NCI-H128 (cell line): ENCODE results near the gene ENPP7.

Experiments used
- DNase-seq: peaks from one replicate; lab custom pipeline; 2025; ENCODE audit not compliant: unreplicated experiment; lab: John Stamatoyannopoulos, UW

ENPP7 gene

GRCh38 chr17:79730437-79730768 lies 340 bp upstream of the ENPP7 start:
- DNase-seq: no peak

GRCh38 chr17:79732254-79732653 lies 1.5 kb downstream of the ENPP7 start:
- no peak for DNase-seq

- DNase-seq: no peak
These were observed 2.3 kb downstream of the ENPP7 start for GRCh38 chr17:79732804-79733691.

DNA sequence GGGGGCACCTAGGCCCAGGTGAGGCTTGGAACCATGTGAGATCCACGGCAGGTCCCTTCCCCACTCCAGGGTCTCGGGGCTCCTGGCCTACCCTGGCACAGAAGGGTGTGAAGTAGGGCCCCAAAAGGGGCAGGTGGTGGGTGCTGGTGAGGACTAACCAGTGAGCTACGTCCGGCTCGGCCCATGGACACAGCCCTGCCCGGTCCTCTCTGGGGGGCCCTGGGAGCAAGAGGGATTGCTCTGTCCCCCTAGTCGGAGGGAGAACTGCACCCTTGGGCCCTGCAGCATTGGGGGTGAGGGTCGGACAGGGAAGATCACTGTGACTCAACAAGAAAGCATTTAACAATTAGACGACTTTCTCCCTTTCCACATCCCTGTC lies 2.9 kb downstream of the ENPP7 start:
- DNase-seq: no peak

GRCh38 chr17:79735096-79735495 lies 4.4 kb downstream of the ENPP7 start:
- no peak for DNase-seq

DNA sequence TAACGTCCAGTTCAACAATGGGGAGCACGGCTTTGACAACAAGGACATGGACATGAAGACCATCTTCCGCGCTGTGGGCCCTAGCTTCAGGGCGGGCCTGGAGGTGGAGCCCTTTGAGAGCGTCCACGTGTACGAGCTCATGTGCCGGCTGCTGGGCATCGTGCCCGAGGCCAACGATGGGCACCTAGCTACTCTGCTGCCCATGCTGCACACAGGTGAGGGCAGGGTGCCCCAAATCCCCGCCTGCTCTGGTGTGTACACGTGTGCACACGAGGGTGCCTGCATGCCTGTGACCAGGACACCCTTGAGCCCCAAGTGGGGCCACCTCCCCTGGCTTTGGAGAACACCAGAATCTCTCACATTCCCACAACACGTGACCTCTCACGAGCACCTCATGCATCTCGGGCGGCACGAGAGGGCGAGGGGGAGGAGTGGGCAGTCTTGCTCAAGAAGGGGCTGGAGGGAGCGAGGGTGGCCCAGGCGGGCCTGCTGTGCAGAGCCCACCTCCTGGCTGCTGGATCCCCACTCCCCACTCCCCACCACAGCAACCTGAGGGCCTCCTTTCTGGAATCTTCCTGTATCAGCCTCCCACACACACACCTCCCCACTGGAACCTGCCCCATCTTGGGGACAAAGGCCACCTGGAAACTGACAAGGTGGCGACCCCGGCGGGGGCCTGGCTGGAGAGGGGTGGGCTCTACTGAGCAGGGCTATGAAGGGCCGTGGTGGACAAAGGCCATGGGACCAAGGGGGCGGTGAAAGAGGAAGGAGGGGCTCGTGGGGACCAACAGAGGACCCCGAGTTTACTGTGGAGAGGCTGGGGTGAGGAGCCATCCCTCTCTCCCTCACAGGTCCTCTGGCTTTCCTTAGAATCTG lies 6.5 kb downstream of the ENPP7 start:
- no peak for DNase-seq

GRCh38 chr17:79737922-79738578 lies 7.3 kb downstream of the ENPP7 start:
- DNase-seq: no peak

DNA sequence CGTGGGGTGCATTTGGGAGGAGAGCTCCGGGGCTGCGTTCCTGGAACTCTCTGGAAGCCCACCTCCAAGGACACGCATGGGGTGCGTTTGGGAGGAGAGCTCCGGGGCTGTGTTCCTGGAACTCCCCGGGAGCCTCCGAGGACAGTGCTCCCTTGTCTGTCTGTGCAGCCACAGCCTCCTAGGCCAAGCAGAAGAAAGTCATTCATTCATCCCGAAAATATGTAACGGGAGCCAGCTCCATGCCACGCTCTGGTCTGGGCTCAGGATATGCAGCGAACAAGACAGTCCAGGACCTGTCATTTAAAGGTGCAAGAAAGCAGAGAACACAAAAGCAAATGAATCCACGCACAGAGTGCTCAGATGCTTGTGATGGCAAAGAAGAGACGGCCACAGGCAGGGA lies 7.9 kb downstream of the ENPP7 start:
- DNase-seq: no peak

- no peak for DNase-seq
These were observed 8.7 kb downstream of the ENPP7 start for GRCh38 chr17:79739148-79740062.

- no peak for DNase-seq
These were observed 9.7 kb downstream of the ENPP7 start for GRCh38 chr17:79740413-79740812.

DNA sequence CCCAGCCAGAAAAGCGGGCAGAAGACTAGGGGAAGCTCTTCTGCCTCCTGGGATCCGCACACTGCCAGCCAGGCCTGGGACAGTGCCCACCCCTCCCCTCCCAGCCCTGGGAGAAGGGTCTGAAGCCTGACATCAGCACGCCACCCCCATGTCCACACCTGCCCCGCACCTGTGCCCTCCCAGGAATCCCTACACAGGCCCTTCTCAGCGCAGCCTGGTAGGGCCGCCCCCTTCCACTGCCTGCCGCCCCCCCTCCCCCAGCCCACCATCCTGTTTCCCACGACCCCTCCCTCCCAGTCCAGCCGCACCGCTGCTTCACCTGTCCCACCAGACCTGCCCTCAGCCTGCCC lies 10.6 kb downstream of the ENPP7 start:
- DNase-seq: no peak

DNA sequence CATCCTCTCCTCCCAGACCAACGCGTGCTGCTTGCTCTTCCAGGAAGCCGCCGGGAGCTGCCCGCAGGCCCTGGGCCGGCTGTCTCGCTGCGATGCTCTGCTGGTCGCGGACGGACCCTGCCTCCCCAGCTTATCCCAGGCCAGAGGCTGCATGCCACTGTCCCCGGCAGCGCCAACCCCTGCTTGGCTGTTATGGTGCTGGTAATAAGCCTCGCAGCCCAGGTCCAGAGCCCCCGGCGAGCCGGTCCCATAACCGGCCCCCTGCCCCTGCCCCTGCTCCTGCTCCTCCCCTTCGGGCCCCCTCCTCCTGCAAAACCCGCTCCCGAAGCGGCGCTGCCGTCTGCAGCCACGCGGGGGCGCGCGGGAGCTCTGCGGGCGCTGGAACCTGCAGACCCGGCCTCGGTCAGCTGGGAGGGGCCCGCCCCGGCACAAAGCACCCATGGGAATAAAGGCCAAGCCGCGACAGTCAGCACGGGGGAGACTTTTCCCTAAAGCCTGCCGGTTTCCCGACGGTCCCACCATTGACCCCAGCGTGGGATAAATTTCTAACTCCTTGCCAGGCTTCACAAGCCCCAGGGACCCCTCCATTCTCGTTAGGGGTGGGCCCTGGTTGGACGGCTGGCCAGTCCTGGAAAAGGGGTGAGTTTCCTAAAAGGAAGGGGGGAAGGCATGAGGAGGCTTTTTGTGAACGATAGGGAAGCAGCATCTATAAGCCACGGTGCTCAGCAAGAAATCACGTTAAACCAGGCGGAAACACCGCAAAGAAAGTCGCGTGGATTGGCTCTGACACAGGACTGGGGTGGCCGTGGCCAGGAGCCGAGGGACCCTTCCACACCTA lies 11.2 kb downstream of the ENPP7 start:
- peak; percentile 33 for DNase-seq

GRCh38 chr17:79742589-79742918 lies 11.8 kb downstream of the ENPP7 start:
- no peak for DNase-seq

GRCh38 chr17:79742951-79743476 lies 12.3 kb downstream of the ENPP7 start:
- DNase-seq: no peak

GRCh38 chr17:79743614-79744013 lies 12.9 kb downstream of the ENPP7 start:
- no peak for DNase-seq

DNA sequence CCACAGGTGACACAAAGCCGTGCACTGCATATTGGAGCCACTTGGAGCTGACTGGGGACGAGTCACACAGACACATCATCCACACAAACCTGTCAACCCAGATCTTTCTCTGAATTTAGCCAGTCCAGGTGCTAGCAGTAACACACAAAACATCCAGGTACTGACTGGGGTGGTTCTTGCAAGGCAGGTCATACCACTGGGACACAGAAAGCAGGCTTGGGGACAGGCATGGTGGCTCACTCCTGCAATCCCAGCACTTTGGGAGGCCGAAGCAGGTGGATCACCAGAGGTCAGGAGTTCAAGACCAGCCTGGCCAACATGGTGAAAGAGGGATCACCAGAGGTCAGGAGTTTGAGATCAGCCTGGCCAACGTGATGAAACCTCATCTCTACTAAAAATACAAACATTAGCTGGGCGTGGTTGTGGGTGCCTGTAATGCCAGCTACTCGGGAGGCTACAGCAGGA lies 14.9 kb downstream of the ENPP7 start:
- no peak for DNase-seq

GRCh38 chr17:79746889-79747507 lies 16.3 kb downstream of the ENPP7 start:
- DNase-seq: no peak

DNA sequence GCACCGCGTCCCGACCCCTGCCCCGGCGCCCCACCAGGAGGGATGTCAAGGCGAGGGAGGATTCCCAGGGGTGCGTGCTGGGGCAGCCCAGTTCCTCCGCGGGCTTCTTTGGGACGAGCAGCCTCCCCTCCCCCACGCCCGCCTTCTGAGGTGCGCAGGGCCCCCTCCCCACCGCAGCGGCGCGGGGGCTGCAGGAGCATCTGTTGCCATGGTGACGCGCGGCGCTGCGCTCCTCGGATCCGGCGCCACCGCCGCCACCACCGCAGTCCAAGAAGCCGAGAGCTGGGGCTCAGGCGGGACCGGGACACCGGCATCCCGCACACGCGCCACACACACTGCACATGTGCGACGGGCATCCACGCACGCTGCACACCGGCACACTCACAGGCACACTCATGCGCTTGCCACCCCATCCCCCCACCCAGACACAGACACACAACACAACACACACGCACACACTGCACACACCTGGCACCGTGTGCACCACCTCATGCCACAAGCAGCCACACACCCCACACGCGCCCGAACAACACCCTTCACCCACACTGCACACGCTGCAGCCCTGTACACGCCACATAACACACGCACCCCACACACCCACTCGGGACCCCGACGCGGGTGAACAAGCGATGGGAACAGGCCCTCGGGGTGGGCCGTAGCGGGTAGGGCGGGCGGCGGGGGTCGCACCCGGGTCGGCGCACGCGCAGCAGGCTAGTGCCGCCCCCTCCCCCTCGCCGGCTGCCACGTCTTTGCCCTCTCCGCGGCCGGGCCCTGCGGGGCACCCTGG lies 17.0 kb downstream of the ENPP7 start:
- DNase-seq: no peak
